HepG2 (cell line): Measurements from ENCODE around the gene TRIM7. TPM values are rescaled to one million over a fixed set of nuclear protein-coding genes. Genes with fewer than 3 reads are reported as not detected.
A peak's percentile ranks its signal among the peaks of the same experiment; 100 is the strongest.

ENCODE experiments used
- CREB1 ChIP-seq, 2 experiments: fragments of 450-650 bp in 1 of 2; IDR thresholded peaks; 2 replicates each; pipeline ENCODE4 v1.6.1; 2016 to 2017; ENCODE audit warnings: control low read depth in 1 of 2, mild to moderate bottlenecking in 1 of 2, missing compliant biosample characterization in 1 of 2, missing genetic modification characterization in 1 of 2
- CSRNP1 ChIP-seq: sonication (generic); formaldehyde crosslinking; IDR thresholded peaks from 2 replicates; pipeline ENCODE4 v1.8.1; 2023; ENCODE audit warnings: mild to moderate bottlenecking, missing genetic modification reagents
- EHMT2 ChIP-seq: fragments of 200-600 bp; sonication (generic); IDR thresholded peaks from 2 replicates; pipeline ENCODE4 v1.7.0; 2017; ENCODE audit warnings: antibody characterized with exemption, low read depth, low read length, borderline replicate concordance
- GATA4 ChIP-seq: sonication (generic); IDR thresholded peaks from 2 replicates; pipeline ENCODE4 v1.6.1; 2016; ENCODE audit warnings: antibody characterized with exemption, low read depth, borderline replicate concordance
- HBP1 ChIP-seq: IDR thresholded peaks from 2 replicates; pipeline ENCODE4 v1.6.1; 2016; ENCODE audit warnings: low read depth, control low read depth
- MEIS1 ChIP-seq: sonication (generic); formaldehyde crosslinking; IDR thresholded peaks from 2 replicates; pipeline ENCODE4 v1.9.0; 2021; ENCODE audit warnings: mild to moderate bottlenecking, missing genetic modification reagents, moderate library complexity, borderline replicate concordance
- MEIS2 ChIP-seq: sonication (generic); formaldehyde crosslinking; IDR thresholded peaks from 2 replicates; pipeline ENCODE4 v1.9.0; 2021; ENCODE audit warnings: mild to moderate bottlenecking, missing genetic modification reagents
- MLX ChIP-seq: IDR thresholded peaks from 2 replicates; pipeline ENCODE4 v1.6.1; 2016
- RBFOX2 ChIP-seq: fragments of 200-400 bp; formaldehyde crosslinking; IDR thresholded peaks from 2 replicates; pipeline ENCODE4 v1.6.1; 2017; ENCODE audit warnings: low read depth, mild to moderate bottlenecking, low read length
- STAT6 ChIP-seq: sonication (generic); formaldehyde crosslinking; IDR thresholded peaks from 2 replicates; pipeline ENCODE4 v1.4.0; 2020; ENCODE audit warnings: missing genetic modification reagents, mild to moderate bottlenecking, borderline replicate concordance
- TBX2 ChIP-seq: sonication (generic); formaldehyde crosslinking; IDR thresholded peaks from 2 replicates; pipeline ENCODE4 v1.5.0; 2020; ENCODE audit warnings: missing genetic modification reagents, mild to moderate bottlenecking, borderline replicate concordance
- ZBTB38 ChIP-seq: sonication (generic); formaldehyde crosslinking; IDR thresholded peaks from 2 replicates; pipeline ENCODE4 v1.5.1; 2020; ENCODE audit warnings: mild to moderate bottlenecking, missing genetic modification reagents
- ZNF230 ChIP-seq: sonication (generic); formaldehyde crosslinking; IDR thresholded peaks from 2 replicates; pipeline ENCODE4 v1.4.0; 2020; ENCODE audit warnings: mild to moderate bottlenecking, missing genetic modification reagents
- ZNF260 ChIP-seq: sonication (generic); formaldehyde crosslinking; IDR thresholded peaks from 2 replicates; pipeline ENCODE4 v1.4.0; 2020; ENCODE audit warnings: missing genetic modification reagents, low read depth, mild to moderate bottlenecking, borderline replicate concordance
- ZNF33B ChIP-seq: sonication (generic); formaldehyde crosslinking; IDR thresholded peaks from 2 replicates; pipeline ENCODE4 v1.5.1; 2020; ENCODE audit warnings: mild to moderate bottlenecking, missing genetic modification reagents
- ZNF501 ChIP-seq: sonication (generic); formaldehyde crosslinking; IDR thresholded peaks from 2 replicates; pipeline ENCODE4 v1.5.1; 2020; ENCODE audit warnings: mild to moderate bottlenecking, moderate library complexity, missing genetic modification reagents
- ZNF513 ChIP-seq: sonication (generic); formaldehyde crosslinking; conservative IDR thresholded peaks from 2 replicates; pipeline ENCODE4 v1.5.0; 2020; ENCODE audit warnings: missing genetic modification reagents
- ZNF543 ChIP-seq: sonication (generic); formaldehyde crosslinking; IDR thresholded peaks from 2 replicates; pipeline ENCODE4 v1.4.0; 2020; ENCODE audit warnings: mild to moderate bottlenecking, missing genetic modification reagents
- ZNF703 ChIP-seq: sonication (generic); formaldehyde crosslinking; IDR thresholded peaks from 2 replicates; pipeline ENCODE4 v1.5.1; 2020; ENCODE audit warnings: missing genetic modification reagents, mild to moderate bottlenecking, moderate library complexity, borderline replicate concordance
- polyA plus RNA-seq, 8 experiments: library from polyadenylated mRNA; depleted of rRNA in 3 of 8; stranded (reverse) in 7 of 8; unstranded in 1 of 8; fragments of >200 nt; fragmentation: Illumina TruSeq in 4 of 8; extraction: Trizol in 4 of 8; gene quantifications; 2 replicates each; pipeline versions ENCODE4 v1.2.1 to v1.2.3, GENCODE V29; 2011 to 2016; ENCODE audit warnings: low read depth in 4 of 8, missing spikeins in 1 of 8, mixed read lengths in 1 of 8; ENCODE audit not compliant: insufficient read depth in 1 of 8
- total RNA-seq, 5 experiments: library from RNA; depleted of rRNA; stranded (reverse); fragments of >200 nt; fragmentation: Illumina TruSeq; extraction: Trizol; gene quantifications; 2 replicates each; pipeline ENCODE4 v1.2.3, GENCODE V29; 2016; ENCODE audit warnings: low read depth in 1 of 5

TRIM7 gene
- total and polyA plus RNA-seq, 2 of the 13 experiments (the other 11 are each of a cell fraction or from before 2014, with no cell fraction given): 0.13 TPM; not detected in 1

- TF ChIP-seq MEIS1 (0 out of 2 replicates have a peak, but pooled peaks have one; percentile 38), ZNF543 (CRISPR knock-in tag) (peak; percentile 77; the same call in 1 of the 2 replicates), ZNF513 (CRISPR knock-in tag) (no peak), CSRNP1 (CRISPR knock-in tag) (no peak), HBP1 (CRISPR knock-in tag) (no peak; the same call in 1 of the 2 replicates), ZNF501 (peak; percentile 95), ZBTB38 (CRISPR knock-in tag) (peak; percentile 34; the same call in 1 of the 2 replicates), TBX2 (CRISPR knock-in tag) (peak; percentile 82), STAT6 (CRISPR knock-in tag) (peak; percentile 92; the same call in 1 of the 2 replicates), GATA4 (peak; percentile 22; the same call in 1 of the 2 replicates), RBFOX2 (peak; percentile 99), ZNF230 (CRISPR knock-in tag) (peak; percentile 63; the same call in 1 of the 2 replicates), EHMT2 (no peak), MLX (CRISPR knock-in tag) (no peak), CREB1 (IDR thresholded peaks at IDR 0.05) (peak; percentile 26; the same call in 1 of the 2 replicates), CREB1 (CRISPR knock-in tag; IDR thresholded peaks at IDR 0.05) (no peak), MEIS2 (CRISPR knock-in tag) (peak; percentile 32; the same call in 1 of the 2 replicates), ZNF703 (CRISPR knock-in tag) (no peak; the same call in 1 of the 2 replicates), ZNF33B (no peak), ZNF260 (CRISPR knock-in tag) (no peak)
Observed at GRCh38 chr5:181223058-181223728, 18.2 kb upstream of the TRIM7 start, which contains the start of gene TRIM41 (continued).
